Measurements from ENCODE around the gene BMI1. TPM values are rescaled to one million over a fixed set of nuclear protein-coding genes. Genes with fewer than 3 reads are reported as not detected.
"Not testable (repeated sequence)": the region's sequence is repeated elsewhere in the genome, so short reads cannot be mapped to it uniquely, and the experiment has no call there.

The BMI1 gene
- total RNA-seq, 4 donors from 2014 or later = 55.4 to 76.1 (median 62.6) TPM

GRCh38 chr10:22301193-22301592, 19.7 kb upstream of the BMI1 start:
- ATAC-seq (ENCODE audit: low FRiP score) = no peak
- TF ChIP-seq CTCF (IDR thresholded peaks at IDR 0.05) = no peak
- no peak for DNase-seq (ENCODE audit: low spot score)

GRCh38 chr10:22303461-22303860, 17.4 kb upstream of the BMI1 start:
- DNase-seq (ENCODE audit: low spot score) (no peak), ATAC-seq (ENCODE audit: low FRiP score) (no peak)
- TF ChIP-seq CTCF (IDR thresholded peaks at IDR 0.05) = no peak

GRCh38 chr10:22305721-22306120, 15.2 kb upstream of the BMI1 start:
- no peak for DNase-seq (ENCODE audit: low spot score)
- ATAC-seq (ENCODE audit: low FRiP score) = no peak
- TF ChIP-seq CTCF (IDR thresholded peaks at IDR 0.05) = no peak

GRCh38 chr10:22308390-22308789, 12.5 kb upstream of the BMI1 start:
- DNase-seq (ENCODE audit: low spot score) (no peak), ATAC-seq (ENCODE audit: low FRiP score) (no peak)
- no peak for TF ChIP-seq CTCF (IDR thresholded peaks at IDR 0.05)

- ATAC-seq (ENCODE audit: low FRiP score) = no peak
- no peak for TF ChIP-seq CTCF (IDR thresholded peaks at IDR 0.05)
Measured at GRCh38 chr10:22309180-22310000, 11.5 kb upstream of the BMI1 start.

GRCh38 chr10:22310012-22310411, 10.9 kb upstream of the BMI1 start:
- DNase-seq (ENCODE audit: low spot score); ATAC-seq (ENCODE audit: low FRiP score): not testable (repeated sequence)

More at GRCh38 chr10:22309180-22310000, 11.5 kb upstream of the BMI1 start:
- DNase-seq (ENCODE audit: low spot score) = no peak

GRCh38 chr10:22310928-22311327, 10.0 kb upstream of the BMI1 start:
- TF ChIP-seq CTCF (IDR thresholded peaks at IDR 0.05) = no peak
- no peak for DNase-seq (ENCODE audit: low spot score)
- ATAC-seq (ENCODE audit: low FRiP score) = no peak
